ENCODE results near the gene RPRD1A. TPM values are rescaled to one million over a fixed set of nuclear protein-coding genes. Genes with fewer than 3 reads are reported as not detected.

RPRD1A gene
- total RNA-seq, 4 donors from 2014 or later, result 43.9 to 76.3 (median 62.3) TPM

GRCh38 chr18:36074435-36074834 lies 7.1 kb upstream of the RPRD1A start:
- no peak for TF ChIP-seq CTCF (IDR thresholded peaks at IDR 0.05; ENCODE audit: low read depth)

GRCh38 chr18:36073676-36074075 lies 6.3 kb upstream of the RPRD1A start:
- no peak for TF ChIP-seq CTCF (IDR thresholded peaks at IDR 0.05; ENCODE audit: low read depth)

- TF ChIP-seq CTCF (IDR thresholded peaks at IDR 0.05; ENCODE audit: low read depth), result no peak
These were observed 689 bp downstream of the RPRD1A start for GRCh38 chr18:36066686-36067054.

GRCh38 chr18:36066001-36066400 lies 1.4 kb downstream of the RPRD1A start:
- no peak for TF ChIP-seq CTCF (IDR thresholded peaks at IDR 0.05; ENCODE audit: low read depth)

- TF ChIP-seq CTCF (IDR thresholded peaks at IDR 0.05; ENCODE audit: low read depth), result no peak
These were observed 3.1 kb downstream of the RPRD1A start for GRCh38 chr18:36064027-36064808.

GRCh38 chr18:36058674-36059073 lies 8.7 kb downstream of the RPRD1A start:
- no peak for TF ChIP-seq CTCF (IDR thresholded peaks at IDR 0.05; ENCODE audit: low read depth)

- TF ChIP-seq CTCF (IDR thresholded peaks at IDR 0.05; ENCODE audit: low read depth), result no peak
These were observed 15.6 kb downstream of the RPRD1A start for GRCh38 chr18:36051760-36052159.

All from subcutaneous adipose tissue (tissue), 4 donors.